SK-N-SH (cell line): ENCODE results near the gene GULP1.
"Not testable (repeated sequence)": the region's sequence is repeated elsewhere in the genome, so short reads cannot be mapped to it uniquely, and the experiment has no call there.

Source experiments
- EP300 ChIP-seq, 2 experiments: IDR thresholded peaks; 2 replicates each; pipeline versions ENCODE4 v1.4.0 to v1.6.1; 2012; ENCODE audit warnings: borderline replicate concordance in 1 of 2, low read depth in 1 of 2, low read length in 1 of 2
- GABPA ChIP-seq: IDR thresholded peaks from 2 replicates; pipeline ENCODE4 v1.4.0; 2012; ENCODE audit warnings: low read depth, mild to moderate bottlenecking
- TF ChIP-seq, protein P1 (sequence below): fragments of 200-600 bp; sonication (generic); IDR thresholded peaks from 2 replicates; pipeline ENCODE4 v1.6.1; 2017; ENCODE audit warnings: antibody characterized with exemption, mild to moderate bottlenecking, moderate library complexity

DNA sequence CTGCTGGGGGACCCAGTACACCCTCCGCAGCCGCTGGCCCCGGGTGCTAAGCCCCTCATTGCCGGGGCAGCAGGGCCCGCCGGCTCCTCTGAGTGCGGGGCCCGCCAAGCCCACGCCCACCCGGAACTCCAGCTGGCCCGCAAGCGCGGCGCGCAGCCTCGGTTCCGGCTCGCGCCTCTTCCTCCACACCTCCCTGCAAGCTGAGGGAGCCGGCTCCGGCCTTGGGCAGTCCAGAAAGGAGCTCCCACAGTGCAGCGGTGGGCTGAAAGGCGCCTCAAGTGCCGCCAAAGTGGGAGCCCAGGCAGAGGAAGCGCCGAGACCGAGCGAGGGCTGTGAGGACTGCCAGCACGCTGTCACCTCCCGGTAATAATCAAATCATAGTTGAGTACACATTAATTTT lies 314.9 kb downstream of the GULP1 start:
- TF ChIP-seq GABPA; EP300 (IDR thresholded peaks at IDR 0.05; ENCODE audit: borderline replicate concordance in 1 of 2, low read depth in 1 of 2, low read length in 1 of 2): not testable (repeated sequence)
- TF ChIP-seq, protein P1, sequence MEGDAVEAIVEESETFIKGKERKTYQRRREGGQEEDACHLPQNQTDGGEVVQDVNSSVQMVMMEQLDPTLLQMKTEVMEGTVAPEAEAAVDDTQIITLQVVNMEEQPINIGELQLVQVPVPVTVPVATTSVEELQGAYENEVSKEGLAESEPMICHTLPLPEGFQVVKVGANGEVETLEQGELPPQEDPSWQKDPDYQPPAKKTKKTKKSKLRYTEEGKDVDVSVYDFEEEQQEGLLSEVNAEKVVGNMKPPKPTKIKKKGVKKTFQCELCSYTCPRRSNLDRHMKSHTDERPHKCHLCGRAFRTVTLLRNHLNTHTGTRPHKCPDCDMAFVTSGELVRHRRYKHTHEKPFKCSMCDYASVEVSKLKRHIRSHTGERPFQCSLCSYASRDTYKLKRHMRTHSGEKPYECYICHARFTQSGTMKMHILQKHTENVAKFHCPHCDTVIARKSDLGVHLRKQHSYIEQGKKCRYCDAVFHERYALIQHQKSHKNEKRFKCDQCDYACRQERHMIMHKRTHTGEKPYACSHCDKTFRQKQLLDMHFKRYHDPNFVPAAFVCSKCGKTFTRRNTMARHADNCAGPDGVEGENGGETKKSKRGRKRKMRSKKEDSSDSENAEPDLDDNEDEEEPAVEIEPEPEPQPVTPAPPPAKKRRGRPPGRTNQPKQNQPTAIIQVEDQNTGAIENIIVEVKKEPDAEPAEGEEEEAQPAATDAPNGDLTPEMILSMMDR, result not testable (repeated sequence)
